ENCODE measurements around the gene SLC7A7. TPM values are rescaled to one million over a fixed set of nuclear protein-coding genes. Genes with fewer than 3 reads are reported as not detected.

The SLC7A7 gene
- total and polyA plus RNA-seq, 2 of the 13 experiments (the other 11 are each of a cell fraction or from before 2014, with no cell fraction given): 0.13 to 0.63 TPM

- TF ChIP-seq, protein P1, sequence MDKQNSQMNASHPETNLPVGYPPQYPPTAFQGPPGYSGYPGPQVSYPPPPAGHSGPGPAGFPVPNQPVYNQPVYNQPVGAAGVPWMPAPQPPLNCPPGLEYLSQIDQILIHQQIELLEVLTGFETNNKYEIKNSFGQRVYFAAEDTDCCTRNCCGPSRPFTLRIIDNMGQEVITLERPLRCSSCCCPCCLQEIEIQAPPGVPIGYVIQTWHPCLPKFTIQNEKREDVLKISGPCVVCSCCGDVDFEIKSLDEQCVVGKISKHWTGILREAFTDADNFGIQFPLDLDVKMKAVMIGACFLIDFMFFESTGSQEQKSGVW (CRISPR knock-in tag; IDR thresholded peaks at IDR 0.05; ENCODE audit: borderline replicate concordance): no peak
- no peak; the same call in 1 of the 2 replicates for TF ChIP-seq ZNF333 (CRISPR knock-in tag; IDR thresholded peaks at IDR 0.05; ENCODE audit: borderline replicate concordance)
Observed at GRCh38 chr14:22836301-22837113, 21.3 kb upstream of the SLC7A7 start, which contains the start of gene MMP14 (continued).

DNA sequence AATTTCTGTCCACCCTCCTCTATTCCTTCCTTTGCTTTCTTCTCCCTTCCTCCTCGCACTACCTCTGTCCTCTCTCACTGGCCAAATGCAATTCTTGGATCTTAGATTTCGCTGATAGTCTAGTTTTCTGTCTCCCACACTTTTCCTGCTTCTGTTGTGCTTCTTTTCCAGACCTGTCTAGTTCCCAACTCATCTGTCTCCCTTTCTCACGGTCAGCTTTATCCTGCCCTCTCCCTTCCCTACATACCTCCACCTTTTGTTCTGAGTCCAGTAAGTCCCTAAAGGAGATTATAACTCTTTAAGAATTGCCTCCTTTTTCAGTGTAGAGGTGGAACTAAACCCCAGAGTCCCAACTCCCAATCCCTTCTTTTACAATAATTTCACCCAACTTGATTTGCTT, 20.3 kb upstream of the SLC7A7 start:
- POLR2A ChIA-PET: interaction anchor here (0.5 to 2.3 kb wide), 6 partner anchors 13 to 94 kb away, joined by 3 to 9 read pairs (median 4); partner anchors contain the start of genes OXA1L and PRMT5
- Histone ChIP-seq H3K4me1 (ENCODE audit: insufficient read depth, low read length) (peaks cover 53% of the 10 kb centered on the region), H3K79me2 (ENCODE audit: insufficient read depth, low read length) (peaks cover 10% of the 10 kb centered on the region), H3K9me3 (ENCODE audit: low read length) (no peaks in the 10 kb centered on the region), H3K4me2 (ENCODE audit: low read depth, low read length) (no peak overlapping the region), H3K27me3 (ENCODE audit: control insufficient read depth in 1 of 2, insufficient read depth in 2 of 2, low read length in 2 of 2) (no peaks in the 10 kb centered on the region; a peak in 1 of 5 replicates), H3K27ac (ENCODE audit: extremely low read length, insufficient read depth, low read length) (no peak overlapping the region), H3K4me3 (replicated peaks in 1 of 3; ENCODE audit: insufficient read depth in 1 of 3, low read depth in 2 of 3, low read length in 3 of 3) (no peak overlapping the region), H3K9ac (ENCODE audit: insufficient read depth, low read depth, low read length) (no peak overlapping the region), H4K20me1 (ENCODE audit: insufficient read depth, low read length) (no peaks in the 10 kb centered on the region), H3K36me3 (replicated peaks in 1 of 2; ENCODE audit: control insufficient read depth in 1 of 2, insufficient read depth in 2 of 2, low read length in 2 of 2) (peaks cover 9 to 17% of the 10 kb centered on the region in 2 experiments), H2AFZ (ENCODE audit: low read length) (no peak overlapping the region)
- FAIRE-seq (no peak), ATAC-seq (no peak), DNase-seq (ENCODE audit: low spot score) (no peak)
- in situ Hi-C loops (cut with HindIII; ENCODE audit: extremely low pct_ligation_motif_present, low pct_unique_long_range_greater_than_20kb) (no loop called here), intact Hi-C loops (cut with micrococcal nuclease; ENCODE audit: unreplicated experiment) (no loop called here)
- CTCF ChIA-PET (ENCODE audit: low intra/inter-chr PET ratio, low total read pairs): interaction anchor here (2.4 to 2.6 kb wide), 2 partner anchors 18 to 278 kb away, joined by 10 read pairs; no protein-coding TSS in a partner anchor
- no TSS peak for BruUV-seq (replicated peaks)
- 92% methylated on average over 3 of the region's 3 CpGs for WGBS (ENCODE audit: low lambda C conversion rate)
- TF ChIP-seq JUNB (CRISPR knock-in tag; IDR thresholded peaks at IDR 0.05; ENCODE audit: borderline replicate concordance): peak; percentile 78
- no peak for TF ChIP-seq ATAD3A (CRISPR knock-in tag; IDR thresholded peaks at IDR 0.05)
- peak; percentile 84 for TF ChIP-seq PHB2 (IDR thresholded peaks at IDR 0.05; ENCODE audit: partially characterized antibody)
- TF ChIP-seq ZNF121 (CRISPR knock-in tag; IDR thresholded peaks at IDR 0.05): no peak
- 0 out of 2 replicates have a peak, but pooled peaks have one; percentile 34 for TF ChIP-seq NONO (IDR thresholded peaks at IDR 0.05)
- no peak for TF ChIP-seq NONO (CRISPR knock-in tag; conservative IDR thresholded peaks at IDR 0.05)
- 0 out of 2 replicates have a peak, but pooled peaks have one; percentile 14 for TF ChIP-seq ATF7 (IDR thresholded peaks at IDR 0.05)
- TF ChIP-seq ATF7 (CRISPR knock-in tag; IDR thresholded peaks at IDR 0.05): no peak
- TF ChIP-seq, protein P2, sequence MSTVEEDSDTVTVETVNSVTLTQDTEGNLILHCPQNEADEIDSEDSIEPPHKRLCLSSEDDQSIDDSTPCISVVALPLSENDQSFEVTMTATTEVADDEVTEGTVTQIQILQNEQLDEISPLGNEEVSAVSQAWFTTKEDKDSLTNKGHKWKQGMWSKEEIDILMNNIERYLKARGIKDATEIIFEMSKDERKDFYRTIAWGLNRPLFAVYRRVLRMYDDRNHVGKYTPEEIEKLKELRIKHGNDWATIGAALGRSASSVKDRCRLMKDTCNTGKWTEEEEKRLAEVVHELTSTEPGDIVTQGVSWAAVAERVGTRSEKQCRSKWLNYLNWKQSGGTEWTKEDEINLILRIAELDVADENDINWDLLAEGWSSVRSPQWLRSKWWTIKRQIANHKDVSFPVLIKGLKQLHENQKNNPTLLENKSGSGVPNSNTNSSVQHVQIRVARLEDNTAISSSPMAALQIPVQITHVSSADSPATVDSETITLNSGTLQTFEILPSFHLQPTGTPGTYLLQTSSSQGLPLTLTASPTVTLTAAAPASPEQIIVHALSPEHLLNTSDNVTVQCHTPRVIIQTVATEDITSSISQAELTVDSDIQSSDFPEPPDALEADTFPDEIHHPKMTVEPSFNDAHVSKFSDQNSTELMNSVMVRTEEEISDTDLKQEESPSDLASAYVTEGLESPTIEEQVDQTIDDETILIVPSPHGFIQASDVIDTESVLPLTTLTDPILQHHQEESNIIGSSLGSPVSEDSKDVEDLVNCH (CRISPR knock-in tag; IDR thresholded peaks at IDR 0.05): no peak
- TF ChIP-seq KLF9 (CRISPR knock-in tag; IDR thresholded peaks at IDR 0.05; ENCODE audit: low read depth): no peak
- no peak for TF ChIP-seq SRY (CRISPR knock-in tag; IDR thresholded peaks at IDR 0.05)
- 0 out of 2 replicates have a peak, but pooled peaks have one; percentile 59 for TF ChIP-seq PLRG1 (conservative IDR thresholded peaks at IDR 0.05)
- TF ChIP-seq FOXA1 (IDR thresholded peaks at IDR 0.05): peak; percentile 16; the same call in 1 of the 2 replicates
- TF ChIP-seq FOXA1 (CRISPR knock-in tag; IDR thresholded peaks at IDR 0.05): no peak
- TF ChIP-seq ONECUT2 (CRISPR knock-in tag; IDR thresholded peaks at IDR 0.05): no peak
- 0 out of 2 replicates have a peak, but pooled peaks have one; percentile 44 for TF ChIP-seq IKZF1 (IDR thresholded peaks at IDR 0.05)
- no peak for TF ChIP-seq CENPX (CRISPR knock-in tag; IDR thresholded peaks at IDR 0.05)
- 0 out of 2 replicates have a peak, but pooled peaks have one; percentile 41 for TF ChIP-seq ZNF589 (CRISPR knock-in tag; conservative IDR thresholded peaks at IDR 0.05)
- TF ChIP-seq NBN (conservative IDR thresholded peaks at IDR 0.05): 0 out of 2 replicates have a peak, but pooled peaks have one; percentile 77

Measured in HepG2 (cell line).